HG03039 (cell line): ENCODE data around the gene UFSP1.
"Not testable (repeated sequence)": the region's sequence is repeated elsewhere in the genome, so short reads cannot be mapped to it uniquely, and the experiment has no call there.

ENCODE experiments used
- ATAC-seq: cut with Tn5 transposase; IDR thresholded peaks from one replicate; pipeline ENCODE4 v1.9.1; 2021; ENCODE audit warnings: mild to moderate bottlenecking, moderate library complexity; ENCODE audit not compliant: unreplicated experiment

UFSP1 gene

GRCh38 chr7:100888988-100889750 is at the start of gene UFSP1:
TSS of gene UFSP1 (minus strand) at chr7:100889715. CDS start at chr7:100889271, 444 bp downstream.
- ATAC-seq, result peak; percentile 23

- not testable (repeated sequence) for ATAC-seq
Measured at GRCh38 chr7:100936167-100936566, 46.7 kb upstream of the UFSP1 start.

- not testable (repeated sequence) for ATAC-seq
Measured at GRCh38 chr7:100935381-100935780, 45.9 kb upstream of the UFSP1 start.

GRCh38 chr7:100933734-100934133 is 44.2 kb upstream of the UFSP1 start:
- no peak for ATAC-seq

GRCh38 chr7:100929808-100930174 is 40.3 kb upstream of the UFSP1 start:
- no peak for ATAC-seq

GRCh38 chr7:100923616-100924015 is 34.1 kb upstream of the UFSP1 start:
- not testable (repeated sequence) for ATAC-seq

- ATAC-seq, result no peak
Measured at GRCh38 chr7:100921039-100921438, 31.5 kb upstream of the UFSP1 start.

GRCh38 chr7:100919779-100920437 is 30.4 kb upstream of the UFSP1 start:
- not testable (repeated sequence) for ATAC-seq

GRCh38 chr7:100919335-100919734 is 29.8 kb upstream of the UFSP1 start:
- ATAC-seq, result not testable (repeated sequence)

- no peak for ATAC-seq
Measured at GRCh38 chr7:100914879-100915447, 25.4 kb upstream of the UFSP1 start.

GRCh38 chr7:100914208-100914878 is 24.8 kb upstream of the UFSP1 start:
- ATAC-seq, result no peak

GRCh38 chr7:100911484-100911883 is 22.0 kb upstream of the UFSP1 start:
- no peak for ATAC-seq

- ATAC-seq, result not testable (repeated sequence)
Measured at GRCh38 chr7:100910443-100910842, 20.9 kb upstream of the UFSP1 start.

- no peak for ATAC-seq
Measured at GRCh38 chr7:100908512-100908911, 19.0 kb upstream of the UFSP1 start.

- ATAC-seq, result no peak
Measured at GRCh38 chr7:100902638-100903037, 13.1 kb upstream of the UFSP1 start.

GRCh38 chr7:100901921-100902332 is 12.4 kb upstream of the UFSP1 start:
- no peak for ATAC-seq

GRCh38 chr7:100900978-100901377 is 11.5 kb upstream of the UFSP1 start:
- no peak for ATAC-seq

- no peak for ATAC-seq
Measured at GRCh38 chr7:100899432-100899831, 9.9 kb upstream of the UFSP1 start.

GRCh38 chr7:100897772-100898454 is 8.4 kb upstream of the UFSP1 start:
- no peak for ATAC-seq

- no peak for ATAC-seq
Measured at GRCh38 chr7:100896732-100897608, 7.5 kb upstream of the UFSP1 start.
